OCI-LY3 (cell line): ENCODE results near the gene EPHA6.

Experiments
- H2AFZ ChIP-seq: fragments of 200-600, 300-600 bp; shearing (Covaris generic); 2 replicates; pipeline ENCODE4 v1.6.0; 2014; ENCODE audit warnings: antibody characterized with exemption, low read depth, low read length
- H3K27ac ChIP-seq: fragments of 200-600, 300-600 bp; sonication (generic); 2 replicates; pipeline ENCODE4 v1.5.1; 2014; ENCODE audit warnings: mild to moderate bottlenecking, low read length, moderate library complexity, mixed read lengths
- H3K27me3 ChIP-seq: fragments of 200-600, 300-600 bp; sonication (generic); 2 replicates; pipeline ENCODE4 v1.6.1; 2014; ENCODE audit warnings: low read depth, low read length, mixed read lengths
- H3K36me3 ChIP-seq: fragments of 200-600, 300-600 bp; sonication (generic); replicated peaks from 2 replicates; pipeline ENCODE3; 2014; ENCODE audit warnings: low read depth, low read length, mixed read lengths
- H3K4me1 ChIP-seq: fragments of 300-600, 200-600 bp; sonication (generic); 2 replicates; pipeline ENCODE4 v1.6.1; 2014; ENCODE audit warnings: low read length, mixed read lengths
- H3K4me2 ChIP-seq: fragments of 200-600, 300-600 bp; sonication (generic); 2 replicates; pipeline ENCODE4 v1.6.1; 2014; ENCODE audit warnings: low read length, mixed read lengths
- H3K4me3 ChIP-seq: fragments of 300-600, 200-600 bp; sonication (generic); 2 replicates; pipeline ENCODE4 v1.5.1; 2014; ENCODE audit warnings: antibody characterized with exemption, mild to moderate bottlenecking, low read length, moderate library complexity
- H3K79me2 ChIP-seq: fragments of 300-600, 200-600 bp; shearing (Covaris generic); 2 replicates; pipeline ENCODE4 v1.6.1; 2014; ENCODE audit warnings: mild to moderate bottlenecking, low read length, mixed read lengths
- H3K9ac ChIP-seq: fragments of 300-600, 200-600 bp; shearing (Covaris generic); 2 replicates; pipeline ENCODE4 v1.6.0; 2014; ENCODE audit warnings: mild to moderate bottlenecking, low read length, moderate library complexity
- H3K9me3 ChIP-seq: fragments of 200-600, 300-600 bp; shearing (Covaris generic); 2 replicates; pipeline ENCODE4 v1.6.1; 2014; ENCODE audit warnings: low read length, mixed read lengths; ENCODE audit not compliant: insufficient read depth
- H4K20me1 ChIP-seq: fragments of 200-600, 300-600 bp; sonication (generic); 2 replicates; pipeline ENCODE4 v1.6.1; 2016; ENCODE audit warnings: low read length, mixed read lengths; ENCODE audit not compliant: insufficient read depth
- CTCF ChIP-seq: fragments of 200-600, 300-600 bp; sonication (generic); IDR thresholded peaks from 2 replicates; pipeline ENCODE4 v1.5.1; 2014; ENCODE audit warnings: antibody characterized with exemption, low read length, low read depth
- EZH2phosphoT487 ChIP-seq: fragments of 200-600 bp; shearing (Covaris generic); IDR thresholded peaks from 2 replicates; pipeline ENCODE4 v1.6.1; 2018; ENCODE audit warnings: antibody characterized with exemption, mixed run types, low read depth

Gene EPHA6

GRCh38 chr3:97297032-97297431 is 482.6 kb downstream of the EPHA6 start:
- Histone ChIP-seq H3K4me2 (no peak overlapping the region), H3K79me2 (no peaks in the 10 kb centered on the region), H3K27ac (no peak overlapping the region), H3K4me1 (no peaks in the 10 kb centered on the region), H2AFZ (no peak overlapping the region), H3K9me3 (no peaks in the 10 kb centered on the region), H3K36me3 (no peaks in the 10 kb centered on the region), H3K4me3 (no peak overlapping the region), H3K9ac (no peak overlapping the region), H4K20me1 (no peaks in the 10 kb centered on the region), H3K27me3 (no peaks in the 10 kb centered on the region)
- TF ChIP-seq CTCF = no peak
- no peak for TF ChIP-seq EZH2phosphoT487

GRCh38 chr3:97301114-97301513 is 486.7 kb downstream of the EPHA6 start:
- H4K20me1 ChIP-seq = no peaks in the 10 kb centered on the region
- H2AFZ ChIP-seq = no peak overlapping the region
- H3K36me3 ChIP-seq = no peaks in the 10 kb centered on the region
- H3K79me2 ChIP-seq = no peaks in the 10 kb centered on the region
- no peaks in the 10 kb centered on the region for H3K4me1 ChIP-seq
- H3K27me3 ChIP-seq = no peaks in the 10 kb centered on the region
- no peaks in the 10 kb centered on the region for H3K9me3 ChIP-seq
- H3K9ac ChIP-seq = no peak overlapping the region
- TF ChIP-seq CTCF (no peak), EZH2phosphoT487 (no peak)
- no peak overlapping the region for H3K27ac ChIP-seq
- no peak overlapping the region for H3K4me2 ChIP-seq
- H3K4me3 ChIP-seq = no peak overlapping the region

GRCh38 chr3:97306226-97306625 is 491.8 kb downstream of the EPHA6 start:
- H3K4me3 ChIP-seq = no peak overlapping the region
- no peak for TF ChIP-seq CTCF
- TF ChIP-seq EZH2phosphoT487 = no peak
- H3K79me2 ChIP-seq = no peaks in the 10 kb centered on the region
- H3K27ac ChIP-seq = no peak overlapping the region
- H3K27me3 ChIP-seq = no peaks in the 10 kb centered on the region
- H3K4me1 ChIP-seq = peaks cover 13% of the 10 kb centered on the region
- H3K36me3 ChIP-seq = no peaks in the 10 kb centered on the region
- no peaks in the 10 kb centered on the region for H3K9me3 ChIP-seq
- H2AFZ ChIP-seq = no peak overlapping the region
- H3K4me2 ChIP-seq = no peak overlapping the region
- no peak overlapping the region for H3K9ac ChIP-seq
- no peaks in the 10 kb centered on the region for H4K20me1 ChIP-seq

- TF ChIP-seq CTCF = no peak
- TF ChIP-seq EZH2phosphoT487 = no peak
- H3K36me3 ChIP-seq = no peaks in the 10 kb centered on the region
- H3K79me2 ChIP-seq = no peaks in the 10 kb centered on the region
- H3K27me3 ChIP-seq = no peaks in the 10 kb centered on the region
- H3K4me1 ChIP-seq = no peaks in the 10 kb centered on the region
- H3K9ac ChIP-seq = no peak overlapping the region
- H3K4me2 ChIP-seq = no peak overlapping the region
- no peaks in the 10 kb centered on the region for H3K9me3 ChIP-seq
- H2AFZ ChIP-seq = no peak overlapping the region
- H3K27ac ChIP-seq = no peak overlapping the region
- H4K20me1 ChIP-seq = no peaks in the 10 kb centered on the region
- H3K4me3 ChIP-seq = no peak overlapping the region
Measured at GRCh38 chr3:97338375-97338774, 524.0 kb downstream of the EPHA6 start.
